ENCODE measurements around the gene FMN2. TPM values are rescaled to one million over a fixed set of nuclear protein-coding genes. Genes with fewer than 3 reads are reported as not detected.

FMN2 gene
- total RNA-seq, 1 experiment from 2014 or later: 0.59 TPM

GRCh38 chr1:240506176-240506575, 414.5 kb downstream of the FMN2 start:
- Histone ChIP-seq H2BK20ac (ENCODE audit: low read depth, low read length, poor library complexity, severe bottlenecking) (no peak overlapping the region), H2BK5ac (ENCODE audit: insufficient read length, low read length) (no peak overlapping the region), H3T11ph (ENCODE audit: low read length) (no peak overlapping the region), H3K4me2 (ENCODE audit: insufficient read depth, insufficient read length, low read length) (no peak overlapping the region), H3K18ac (ENCODE audit: insufficient read length, low read depth, low read length) (no peak overlapping the region), H3K9me3 (ENCODE audit: control insufficient read depth, low read depth, low read length) (no peaks in the 10 kb centered on the region), H4K8ac (replicated peaks; ENCODE audit: insufficient read length, low read depth, low read length) (no peak overlapping the region), H3K79me1 (ENCODE audit: insufficient read depth, low read depth, low read length, poor library complexity, severe bottlenecking) (no peaks in the 10 kb centered on the region), H2AK5ac (ENCODE audit: insufficient read length, low read length) (no peak overlapping the region), H2BK120ac (ENCODE audit: low read depth, low read length, poor library complexity, severe bottlenecking) (no peak overlapping the region), H2AFZ (ENCODE audit: low read length) (no peak overlapping the region), H4K91ac (ENCODE audit: insufficient read length, low read depth, low read length) (no peak overlapping the region), H3K23me2 (ENCODE audit: insufficient read length, low read depth, low read length, poor library complexity, severe bottlenecking) (no peaks in the 10 kb centered on the region), H4K5ac (ENCODE audit: insufficient read length, low read depth, low read length) (no peak overlapping the region), H4K20me1 (ENCODE audit: control insufficient read depth, insufficient read depth, insufficient read length) (no peaks in the 10 kb centered on the region), H3K4me1 (ENCODE audit: insufficient read depth, low read length) (no peaks in the 10 kb centered on the region), H3K79me2 (ENCODE audit: insufficient read depth, low read length) (no peaks in the 10 kb centered on the region), H2BK15ac (ENCODE audit: low read depth, low read length) (no peak overlapping the region), H3K9ac (ENCODE audit: extremely low read depth, insufficient read length, low read length) (no peak overlapping the region), H3K14ac (ENCODE audit: insufficient read depth, low read length) (no peak overlapping the region), H2BK12ac (ENCODE audit: insufficient read length, low read depth, low read length) (no peak overlapping the region), H3K27ac (ENCODE audit: insufficient read length, low read depth, low read length) (no peak overlapping the region), H3K4ac (ENCODE audit: low read depth, low read length) (no peak overlapping the region), H3K27me3 (ENCODE audit: insufficient read depth, low read length) (no peaks in the 10 kb centered on the region), H3K56ac (ENCODE audit: insufficient read length, low read depth, low read length) (no peak overlapping the region), H3K23ac (ENCODE audit: insufficient read length, low read depth, low read length) (no peak overlapping the region)
- Mint-ChIP-seq H3K4me3 (no peak overlapping the region), H3K27me3 (ENCODE audit: low read depth) (no peaks in the 10 kb centered on the region; the same call in 1 of the 2 replicates), H3K9me3 (no peaks in the 10 kb centered on the region), H3K36me3 (ENCODE audit: insufficient read depth in 1 of 3, low read depth in 3 of 3) (no peaks in the 10 kb centered on the region), H3K27ac (no peak overlapping the region), H3K4me1 (no peaks in the 10 kb centered on the region)
- DNase-seq: no peak
- TF ChIP-seq CTCF (conservative IDR thresholded peaks at IDR 0.05): no peak
- no CpG with 5 or more reads among the region's 4 CpGs for WGBS (ENCODE audit: extremely low coverage, insufficient read length, low lambda C conversion rate)
